Lower leg skin (tissue), 3 donors: Measurements from ENCODE around the gene RAP1B.

Source experiments
- CTCF ChIP-seq, 3 donors: fragments of 450-650 bp; IDR thresholded peaks; one replicate each; pipeline ENCODE4 v1.5.1; 2016; ENCODE audit warnings: antibody characterized with exemption in 3 of 3, mild to moderate bottlenecking in 3 of 3, moderate library complexity in 2 of 3
- POLR2A ChIP-seq, 2 donors: fragments of 450-650 bp; IDR thresholded peaks; one replicate each; pipeline ENCODE4 v1.6.1; 2016 to 2017; ENCODE audit warnings: antibody characterized with exemption in 2 of 2, mild to moderate bottlenecking in 1 of 2, moderate library complexity in 1 of 2

GRCh38 chr12:68587448-68587873 is 23.2 kb upstream of the RAP1B start:
- TF ChIP-seq POLR2A (IDR thresholded peaks at IDR 0.05), result no peak
- TF ChIP-seq CTCF (IDR thresholded peaks at IDR 0.05), result no peak
